K562 (cell line): ENCODE measurements around the gene NT5C2. TPM values are rescaled to one million over a fixed set of nuclear protein-coding genes. Genes with fewer than 3 reads are reported as not detected.

Experiments
- BRD9 ChIP-seq: fragments of 450-650 bp; IDR thresholded peaks from 2 replicates; pipeline ENCODE4 v1.6.1; 2018; ENCODE audit warnings: low read depth; ENCODE audit not compliant: partially characterized antibody
- CCNT2 ChIP-seq: IDR thresholded peaks from 2 replicates; pipeline ENCODE4 v1.6.1; 2011; ENCODE audit warnings: borderline replicate concordance, low read depth, mild to moderate bottlenecking, moderate library complexity, mixed read lengths, low read length; ENCODE audit not compliant: insufficient read length; ENCODE audit errors: extremely low read depth
- ELF4 ChIP-seq: fragments of 450-650 bp; formaldehyde crosslinking; IDR thresholded peaks from 2 replicates; pipeline ENCODE4 v1.4.0; 2022; ENCODE audit warnings: missing genetic modification characterization
- EP300 ChIP-seq: IDR thresholded peaks from 2 replicates; pipeline ENCODE4 v1.6.1; 2012; ENCODE audit warnings: low read length, improper control_type of control experiment
- ETV5 ChIP-seq: sonication (generic); formaldehyde crosslinking; IDR thresholded peaks from 2 replicates; pipeline ENCODE4 v1.4.0; 2020; ENCODE audit warnings: low read depth, mild to moderate bottlenecking, missing genetic modification reagents
- FOSL1 ChIP-seq: fragments of 200-800 bp; sonication (Bioruptor generic); conservative IDR thresholded peaks from 2 replicates; pipeline ENCODE4 v1.6.1; 2016; ENCODE audit warnings: missing genetic modification characterization, missing compliant biosample characterization
- GABPA ChIP-seq: fragments of 200-800 bp; sonication (Bioruptor generic); conservative IDR thresholded peaks from 2 replicates; pipeline ENCODE4 v1.6.1; 2016; ENCODE audit warnings: low read depth, missing genetic modification characterization, missing compliant biosample characterization
- GATA2 ChIP-seq: sonication (generic); formaldehyde crosslinking; IDR thresholded peaks from 2 replicates; pipeline ENCODE4 v1.4.0; 2020; ENCODE audit warnings: mild to moderate bottlenecking, missing genetic modification reagents
- HMGN3 ChIP-seq: IDR thresholded peaks from 2 replicates; pipeline ENCODE4 v1.6.1; 2011; ENCODE audit warnings: borderline replicate concordance, low read depth, mild to moderate bottlenecking, mixed read lengths, low read length; ENCODE audit not compliant: insufficient read length; ENCODE audit errors: extremely low read depth
- JUN ChIP-seq, 2 experiments: sonication (generic) in 1 of 2; formaldehyde crosslinking in 1 of 2; IDR thresholded peaks; 2 replicates each; pipeline versions ENCODE4 v1.6.1 to v1.8.0; 2012 to 2022; ENCODE audit warnings: borderline replicate concordance in 2 of 2, mild to moderate bottlenecking in 2 of 2, improper control_type of control experiment in 1 of 2, low read depth in 1 of 2, low read length in 1 of 2, missing genetic modification reagents in 1 of 2
- JUND ChIP-seq, 2 experiments: IDR thresholded peaks; 2 replicates in 1 of 2; 3 replicates in 1 of 2; pipeline ENCODE4 v1.6.1; 2011; ENCODE audit warnings: borderline replicate concordance in 2 of 2, low read depth in 2 of 2, low read length in 2 of 2, improper control_type of control experiment in 1 of 2, missing biosample characterization in 1 of 2, missing genetic modification characterization in 1 of 2, missing genetic modification reagents in 1 of 2
- KLF16 ChIP-seq: IDR thresholded peaks from 2 replicates; pipeline ENCODE4 v1.6.1; 2016; ENCODE audit warnings: antibody characterized with exemption
- MEIS2 ChIP-seq: fragments of 450-650 bp; IDR thresholded peaks from 2 replicates; pipeline ENCODE4 v1.6.1; 2014; ENCODE audit warnings: mild to moderate bottlenecking; ENCODE audit not compliant: partially characterized antibody
- THAP12 ChIP-seq: fragments of 250-450 bp; sonication (Bioruptor Pico); IDR thresholded peaks from 2 replicates; pipeline ENCODE4 v1.9.0; 2021; ENCODE audit warnings: mild to moderate bottlenecking, inconsistent platforms
- TOE1 ChIP-seq, 2 experiments: fragments of 450-650 bp in 1 of 2; sonication (generic) in 1 of 2; formaldehyde crosslinking in 1 of 2; IDR thresholded peaks; 2 replicates each; pipeline versions ENCODE4 v1.7.1 to v1.8.0; 2016 to 2022; ENCODE audit warnings: borderline replicate concordance in 2 of 2, mild to moderate bottlenecking in 2 of 2, antibody characterized with exemption in 1 of 2, inconsistent platforms in 1 of 2, low read depth in 1 of 2, missing genetic modification reagents in 1 of 2, moderate library complexity in 1 of 2
- ZBTB43 ChIP-seq: sonication (generic); formaldehyde crosslinking; IDR thresholded peaks from 2 replicates; pipeline ENCODE4 v1.8.0; 2023; ENCODE audit warnings: mild to moderate bottlenecking, missing genetic modification reagents
- ZNF143 ChIP-seq: sonication (generic); formaldehyde crosslinking; IDR thresholded peaks from 2 replicates; pipeline ENCODE4 v1.9.0; 2022; ENCODE audit warnings: mild to moderate bottlenecking, missing genetic modification reagents
- polyA plus RNA-seq, 8 experiments: library from polyadenylated mRNA; depleted of rRNA in 4 of 8; stranded (reverse) in 5 of 8; unstranded in 3 of 8; fragments of >200 nt; fragmentation: Nextera tagmentation in 2 of 8; fragmentation: Illumina TruSeq in 1 of 8; extraction: Ambion mirVana in 2 of 8; extraction: Trizol in 1 of 8; gene quantifications; 2 replicates each; pipeline versions ENCODE4 v1.2.1 to v1.2.3, GENCODE V29; 2011 to 2014; ENCODE audit warnings: inconsistent platforms in 1 of 8, missing spikeins in 1 of 8
- total RNA-seq, 7 experiments: library from RNA; depleted of rRNA in 6 of 7; stranded (reverse); fragments of >200 nt in 6 of 7; fragmentation: Illumina TruSeq in 2 of 7; extraction: Trizol in 2 of 7; gene quantifications; 2 replicates each; pipeline versions ENCODE4 v1.2.1 to v1.2.3, GENCODE V29; 2011 to 2021; ENCODE audit warnings: low replicate concordance in 1 of 7
- TF ChIP-seq, protein P1 (sequence below): fragments of 450-650 bp; formaldehyde crosslinking; IDR thresholded peaks from 2 replicates; pipeline ENCODE4 v1.4.0; 2022; ENCODE audit warnings: missing genetic modification characterization

The NT5C2 gene
- total and polyA plus RNA-seq, 9 of the 15 experiments (the other 6 are each of a cell fraction or from before 2014, with no cell fraction given), result 11.3 to 45.2 (median 27.7) TPM

- TF ChIP-seq MEIS2 (peak; percentile 39), CCNT2 (peak; percentile 13), JUND (IDR thresholded peaks at IDR 0.05; ENCODE audit: borderline replicate concordance, low read depth, low read length) (peak; percentile 70; the same call in 1 of the 2 replicates), JUND (tag; IDR thresholded peaks at IDR 0.05; ENCODE audit: borderline replicate concordance, low read depth, low read length) (no peak; the same call in 2 of the 3 replicates), GABPA (tag) (no peak), ZNF143 (no peak), EP300 (peak; percentile 34; the same call in 1 of the 2 replicates), HMGN3 (no peak), THAP12 (CRISPR knock-in tag) (no peak), FOSL1 (tag) (peak; percentile 86), TOE1 (IDR thresholded peaks at IDR 0.05; ENCODE audit: borderline replicate concordance) (no peak), TOE1 (CRISPR knock-in tag; IDR thresholded peaks at IDR 0.05; ENCODE audit: borderline replicate concordance, low read depth) (no peak), JUN (IDR thresholded peaks at IDR 0.05; ENCODE audit: borderline replicate concordance, low read depth, low read length) (0 out of 2 replicates have a peak, but pooled peaks have one; percentile 2), JUN (CRISPR knock-in tag; IDR thresholded peaks at IDR 0.05; ENCODE audit: borderline replicate concordance) (no peak), BRD9 (no peak), GATA2 (CRISPR knock-in tag) (peak; percentile 4; the same call in 1 of the 2 replicates), ETV5 (CRISPR knock-in tag) (no peak), ZBTB43 (CRISPR knock-in tag) (no peak), KLF16 (peak; percentile 57), ELF4 (CRISPR knock-in tag) (no peak)
- TF ChIP-seq, protein P1, sequence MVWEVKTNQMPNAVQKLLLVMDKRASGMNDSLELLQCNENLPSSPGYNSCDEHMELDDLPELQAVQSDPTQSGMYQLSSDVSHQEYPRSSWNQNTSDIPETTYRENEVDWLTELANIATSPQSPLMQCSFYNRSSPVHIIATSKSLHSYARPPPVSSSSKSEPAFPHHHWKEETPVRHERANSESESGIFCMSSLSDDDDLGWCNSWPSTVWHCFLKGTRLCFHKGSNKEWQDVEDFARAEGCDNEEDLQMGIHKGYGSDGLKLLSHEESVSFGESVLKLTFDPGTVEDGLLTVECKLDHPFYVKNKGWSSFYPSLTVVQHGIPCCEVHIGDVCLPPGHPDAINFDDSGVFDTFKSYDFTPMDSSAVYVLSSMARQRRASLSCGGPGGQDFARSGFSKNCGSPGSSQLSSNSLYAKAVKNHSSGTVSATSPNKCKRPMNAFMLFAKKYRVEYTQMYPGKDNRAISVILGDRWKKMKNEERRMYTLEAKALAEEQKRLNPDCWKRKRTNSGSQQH (CRISPR knock-in tag), result no peak
Measured at GRCh38 chr10:103125323-103126267, 67.5 kb downstream of the NT5C2 start (continued).
